ENCODE data around the gene PAPPA.

DNA sequence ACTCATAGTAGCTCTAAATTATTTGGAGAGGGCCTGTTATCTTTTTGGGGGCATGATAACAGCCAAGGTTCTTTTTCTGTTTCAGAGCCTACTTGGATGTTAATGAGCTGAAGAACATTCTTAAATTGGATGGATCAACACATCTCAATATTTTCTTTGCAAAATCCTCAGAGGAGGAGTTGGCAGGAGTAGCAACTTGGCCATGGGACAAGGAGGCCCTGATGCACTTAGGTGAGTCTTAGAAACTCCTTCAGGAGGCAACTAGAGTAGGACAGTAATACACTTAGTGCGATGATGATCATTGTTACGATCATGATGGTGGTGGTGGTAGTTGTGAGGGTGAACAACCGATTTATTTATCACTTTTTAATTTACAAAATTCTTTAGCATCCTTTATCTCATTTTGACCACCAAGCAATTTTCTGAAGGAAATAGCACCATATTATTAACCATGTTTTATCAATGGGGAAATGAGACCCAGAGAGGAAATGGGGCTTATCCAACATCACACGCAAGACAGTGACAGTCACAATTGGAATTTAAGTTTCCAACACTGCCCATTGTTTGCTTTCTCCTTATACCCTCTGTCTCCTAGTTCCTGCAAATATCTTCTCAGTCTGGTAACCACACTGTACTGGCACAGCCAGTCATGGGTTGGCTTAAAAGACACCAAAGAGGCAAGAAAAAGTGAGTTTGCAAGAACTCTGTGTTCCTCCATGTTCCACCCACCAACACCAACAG, 54.0 kb downstream of the PAPPA start:
- no peak for TF ChIP-seq CBFB (CRISPR knock-in tag; IDR thresholded peaks at IDR 0.05; ENCODE audit: low read depth)
- TF ChIP-seq, protein P1, sequence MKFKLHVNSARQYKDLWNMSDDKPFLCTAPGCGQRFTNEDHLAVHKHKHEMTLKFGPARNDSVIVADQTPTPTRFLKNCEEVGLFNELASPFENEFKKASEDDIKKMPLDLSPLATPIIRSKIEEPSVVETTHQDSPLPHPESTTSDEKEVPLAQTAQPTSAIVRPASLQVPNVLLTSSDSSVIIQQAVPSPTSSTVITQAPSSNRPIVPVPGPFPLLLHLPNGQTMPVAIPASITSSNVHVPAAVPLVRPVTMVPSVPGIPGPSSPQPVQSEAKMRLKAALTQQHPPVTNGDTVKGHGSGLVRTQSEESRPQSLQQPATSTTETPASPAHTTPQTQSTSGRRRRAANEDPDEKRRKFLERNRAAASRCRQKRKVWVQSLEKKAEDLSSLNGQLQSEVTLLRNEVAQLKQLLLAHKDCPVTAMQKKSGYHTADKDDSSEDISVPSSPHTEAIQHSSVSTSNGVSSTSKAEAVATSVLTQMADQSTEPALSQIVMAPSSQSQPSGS (CRISPR knock-in tag; IDR thresholded peaks at IDR 0.05; ENCODE audit: borderline replicate concordance, low read depth): no peak
- TF ChIP-seq SMAD3 (CRISPR knock-in tag; IDR thresholded peaks at IDR 0.05; ENCODE audit: borderline replicate concordance): no peak
- no peak for TF ChIP-seq ESRRA (CRISPR knock-in tag; IDR thresholded peaks at IDR 0.05; ENCODE audit: borderline replicate concordance)
- TF ChIP-seq, protein P2, sequence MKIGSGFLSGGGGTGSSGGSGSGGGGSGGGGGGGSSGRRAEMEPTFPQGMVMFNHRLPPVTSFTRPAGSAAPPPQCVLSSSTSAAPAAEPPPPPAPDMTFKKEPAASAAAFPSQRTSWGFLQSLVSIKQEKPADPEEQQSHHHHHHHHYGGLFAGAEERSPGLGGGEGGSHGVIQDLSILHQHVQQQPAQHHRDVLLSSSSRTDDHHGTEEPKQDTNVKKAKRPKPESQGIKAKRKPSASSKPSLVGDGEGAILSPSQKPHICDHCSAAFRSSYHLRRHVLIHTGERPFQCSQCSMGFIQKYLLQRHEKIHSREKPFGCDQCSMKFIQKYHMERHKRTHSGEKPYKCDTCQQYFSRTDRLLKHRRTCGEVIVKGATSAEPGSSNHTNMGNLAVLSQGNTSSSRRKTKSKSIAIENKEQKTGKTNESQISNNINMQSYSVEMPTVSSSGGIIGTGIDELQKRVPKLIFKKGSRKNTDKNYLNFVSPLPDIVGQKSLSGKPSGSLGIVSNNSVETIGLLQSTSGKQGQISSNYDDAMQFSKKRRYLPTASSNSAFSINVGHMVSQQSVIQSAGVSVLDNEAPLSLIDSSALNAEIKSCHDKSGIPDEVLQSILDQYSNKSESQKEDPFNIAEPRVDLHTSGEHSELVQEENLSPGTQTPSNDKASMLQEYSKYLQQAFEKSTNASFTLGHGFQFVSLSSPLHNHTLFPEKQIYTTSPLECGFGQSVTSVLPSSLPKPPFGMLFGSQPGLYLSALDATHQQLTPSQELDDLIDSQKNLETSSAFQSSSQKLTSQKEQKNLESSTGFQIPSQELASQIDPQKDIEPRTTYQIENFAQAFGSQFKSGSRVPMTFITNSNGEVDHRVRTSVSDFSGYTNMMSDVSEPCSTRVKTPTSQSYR (CRISPR knock-in tag; IDR thresholded peaks at IDR 0.05): no peak
- no peak for TF ChIP-seq USF1 (CRISPR knock-in tag; IDR thresholded peaks at IDR 0.05)
- TF ChIP-seq, protein P3, sequence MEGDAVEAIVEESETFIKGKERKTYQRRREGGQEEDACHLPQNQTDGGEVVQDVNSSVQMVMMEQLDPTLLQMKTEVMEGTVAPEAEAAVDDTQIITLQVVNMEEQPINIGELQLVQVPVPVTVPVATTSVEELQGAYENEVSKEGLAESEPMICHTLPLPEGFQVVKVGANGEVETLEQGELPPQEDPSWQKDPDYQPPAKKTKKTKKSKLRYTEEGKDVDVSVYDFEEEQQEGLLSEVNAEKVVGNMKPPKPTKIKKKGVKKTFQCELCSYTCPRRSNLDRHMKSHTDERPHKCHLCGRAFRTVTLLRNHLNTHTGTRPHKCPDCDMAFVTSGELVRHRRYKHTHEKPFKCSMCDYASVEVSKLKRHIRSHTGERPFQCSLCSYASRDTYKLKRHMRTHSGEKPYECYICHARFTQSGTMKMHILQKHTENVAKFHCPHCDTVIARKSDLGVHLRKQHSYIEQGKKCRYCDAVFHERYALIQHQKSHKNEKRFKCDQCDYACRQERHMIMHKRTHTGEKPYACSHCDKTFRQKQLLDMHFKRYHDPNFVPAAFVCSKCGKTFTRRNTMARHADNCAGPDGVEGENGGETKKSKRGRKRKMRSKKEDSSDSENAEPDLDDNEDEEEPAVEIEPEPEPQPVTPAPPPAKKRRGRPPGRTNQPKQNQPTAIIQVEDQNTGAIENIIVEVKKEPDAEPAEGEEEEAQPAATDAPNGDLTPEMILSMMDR (IDR thresholded peaks at IDR 0.05): no peak
- no peak for TF ChIP-seq ZNF317 (CRISPR knock-in tag; IDR thresholded peaks at IDR 0.05; ENCODE audit: borderline replicate concordance, low read depth)
- TF ChIP-seq SMAD4 (CRISPR knock-in tag; IDR thresholded peaks at IDR 0.05): no peak

Measured in WTC11 (cell line).